GM13977 (cell line): ENCODE data around the gene PLEKHG3.

Experiments
- DNase-seq: peaks from one replicate; pipeline ENCODE4 v3.0.0; 2012; ENCODE audit warnings: low spot score
- in situ Hi-C: fragments of 300-500 bp; cut with MboI; formaldehyde crosslinking; loops from one replicate; pipeline ENCODE4 v1.12.0; 2022; ENCODE audit warnings: low sequenced_read_pairs, low pct_unique_long_range_greater_than_20kb, mixed read lengths, inconsistent platforms; ENCODE audit not compliant: unreplicated experiment
- TF ChIP-seq, protein P1 (sequence below): IDR thresholded peaks from 2 replicates; pipeline ENCODE4 v1.5.1; 2012; ENCODE audit warnings: mild to moderate bottlenecking, control low read depth; ENCODE audit not compliant: insufficient read depth; ENCODE audit errors: extremely low read depth, missing control alignments

PLEKHG3 gene

DNA sequence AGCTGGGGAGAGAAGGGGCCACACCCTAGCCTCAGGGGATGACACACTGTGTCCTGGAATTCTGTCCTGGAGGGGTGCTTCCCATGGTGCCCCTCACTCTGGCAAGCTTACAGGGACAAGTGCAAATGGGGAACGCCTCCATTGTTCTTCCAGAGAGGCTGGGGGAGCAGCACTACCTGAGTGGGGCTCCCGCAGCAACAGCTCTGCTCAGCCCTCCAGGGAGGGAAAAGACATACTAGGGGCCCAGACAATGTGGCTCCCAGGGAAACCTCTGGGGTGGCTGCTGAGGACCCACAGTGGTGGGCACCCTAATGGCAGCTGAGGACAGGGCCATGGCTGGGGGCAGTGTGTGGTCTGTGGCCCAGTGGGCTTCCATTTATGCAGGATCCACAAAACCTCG lies 69.4 kb downstream of the PLEKHG3 start:
- no peak for DNase-seq
- in situ Hi-C loops = no loop called here
- TF ChIP-seq, protein P1, sequence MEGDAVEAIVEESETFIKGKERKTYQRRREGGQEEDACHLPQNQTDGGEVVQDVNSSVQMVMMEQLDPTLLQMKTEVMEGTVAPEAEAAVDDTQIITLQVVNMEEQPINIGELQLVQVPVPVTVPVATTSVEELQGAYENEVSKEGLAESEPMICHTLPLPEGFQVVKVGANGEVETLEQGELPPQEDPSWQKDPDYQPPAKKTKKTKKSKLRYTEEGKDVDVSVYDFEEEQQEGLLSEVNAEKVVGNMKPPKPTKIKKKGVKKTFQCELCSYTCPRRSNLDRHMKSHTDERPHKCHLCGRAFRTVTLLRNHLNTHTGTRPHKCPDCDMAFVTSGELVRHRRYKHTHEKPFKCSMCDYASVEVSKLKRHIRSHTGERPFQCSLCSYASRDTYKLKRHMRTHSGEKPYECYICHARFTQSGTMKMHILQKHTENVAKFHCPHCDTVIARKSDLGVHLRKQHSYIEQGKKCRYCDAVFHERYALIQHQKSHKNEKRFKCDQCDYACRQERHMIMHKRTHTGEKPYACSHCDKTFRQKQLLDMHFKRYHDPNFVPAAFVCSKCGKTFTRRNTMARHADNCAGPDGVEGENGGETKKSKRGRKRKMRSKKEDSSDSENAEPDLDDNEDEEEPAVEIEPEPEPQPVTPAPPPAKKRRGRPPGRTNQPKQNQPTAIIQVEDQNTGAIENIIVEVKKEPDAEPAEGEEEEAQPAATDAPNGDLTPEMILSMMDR = no peak

DNA sequence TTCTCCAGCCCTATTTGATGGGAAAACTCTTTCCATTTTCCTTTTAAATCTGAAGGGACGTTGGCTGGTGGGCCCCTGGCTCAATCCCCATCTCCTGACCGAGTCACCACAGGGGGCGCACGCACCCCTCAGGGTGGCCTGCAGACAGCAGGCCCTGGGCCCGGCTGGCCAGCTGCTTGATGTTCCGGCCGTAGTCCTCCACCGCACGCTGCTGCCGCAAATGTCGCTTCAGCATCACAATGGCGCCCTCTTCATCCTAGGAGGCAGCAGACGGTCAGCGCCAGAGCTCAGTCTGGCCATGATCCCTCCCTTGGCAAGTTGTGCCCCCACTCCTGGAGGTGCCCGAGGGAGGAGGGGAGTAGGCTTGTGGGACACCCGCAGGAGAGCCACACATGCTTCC lies 70.0 kb downstream of the PLEKHG3 start:
- DNase-seq = no peak
- TF ChIP-seq, protein P1 = no peak
- in situ Hi-C loops = no loop called here

- in situ Hi-C loops = no loop called here
- TF ChIP-seq, protein P1 = no peak
- DNase-seq = no peak
These were observed 71.0 kb downstream of the PLEKHG3 start for GRCh38 chr14:64775081-64775777.

- DNase-seq = no peak
- TF ChIP-seq, protein P1 = no peak
- in situ Hi-C loops = no loop called here
These were observed 73.2 kb downstream of the PLEKHG3 start for GRCh38 chr14:64777461-64777860.

GRCh38 chr14:64778104-64778754 lies 74.0 kb downstream of the PLEKHG3 start:
- in situ Hi-C loops = no loop called here
- TF ChIP-seq, protein P1 = no peak
- no peak for DNase-seq

- no peak for DNase-seq
- TF ChIP-seq, protein P1 = no peak
- in situ Hi-C loops = no loop called here
These were observed 75.2 kb downstream of the PLEKHG3 start for GRCh38 chr14:64779472-64779871.

DNA sequence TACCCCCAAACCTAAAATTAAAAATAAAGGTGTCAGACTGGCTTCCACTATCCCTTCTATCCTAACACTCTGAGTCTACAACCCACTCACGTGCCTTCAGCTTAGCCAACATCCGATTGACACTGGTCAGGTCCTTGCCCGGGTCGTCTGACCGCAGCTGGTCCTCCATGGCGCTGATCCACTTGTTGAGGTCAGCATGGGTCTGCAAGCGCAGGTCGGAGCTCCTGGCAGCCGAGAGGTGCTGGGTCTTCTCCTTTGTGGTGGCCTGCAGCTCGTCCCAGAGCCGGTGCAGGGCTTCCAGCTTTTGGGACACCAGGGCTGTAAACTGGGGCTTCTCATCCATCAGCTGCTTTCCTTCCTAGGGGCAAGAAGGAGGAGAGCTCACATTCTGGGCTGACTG lies 78.0 kb downstream of the PLEKHG3 start:
- DNase-seq = no peak
- in situ Hi-C loops = no loop called here
- TF ChIP-seq, protein P1 = no peak
